ENCODE measurements around the gene TBCD. TPM values are rescaled to one million over a fixed set of nuclear protein-coding genes. Genes with fewer than 3 reads are reported as not detected.

The TBCD gene
- total RNA-seq, 1 experiment from 2014 or later, result 94.6 TPM

GRCh38 chr17:82942166-82943130 lies 190.6 kb downstream of the TBCD start:
- DNase-seq, result peak in 1 of 2 experiments; percentile 32
- peaks cover 37% of the 10 kb centered on the region for H3K9me3 Mint-ChIP-seq (ENCODE audit: unreplicated experiment)
- H3K4me3 Mint-ChIP-seq (ENCODE audit: unreplicated experiment), result no peak overlapping the region
- ChIA-PET POLR2A (no interaction called here), CTCF (no interaction called here)
- no peak overlapping the region for H3K27ac Mint-ChIP-seq (ENCODE audit: unreplicated experiment)
- H3K27me3 ChIP-seq (replicated peaks; ENCODE audit: control insufficient read depth, insufficient read depth, low read length), result no peaks in the 10 kb centered on the region
- H3K36me3 ChIP-seq (ENCODE audit: control insufficient read depth, insufficient read depth, low read length), result peaks cover 15% of the 10 kb centered on the region
- peaks cover 64% of the 10 kb centered on the region for H3K36me3 Mint-ChIP-seq (ENCODE audit: insufficient read depth, unreplicated experiment)
- TF ChIP-seq CTCF (IDR thresholded peaks at IDR 0.05; ENCODE audit: insufficient read depth in 1 of 2, low read depth in 1 of 2, low read length in 1 of 2, severe bottlenecking in 1 of 2, unreplicated experiment in 1 of 2), result no peak
- no peak overlapping the region for H3K4me3 ChIP-seq (ENCODE audit: low read depth, low read length)
- H3K9me3 ChIP-seq, result peaks cover 20% of the 10 kb centered on the region
- BruUV-seq (replicated peaks), result no TSS peak
- H3K4me1 ChIP-seq, result no peaks in the 10 kb centered on the region
- no peaks in the 10 kb centered on the region for H3K4me1 Mint-ChIP-seq (ENCODE audit: low read depth, unreplicated experiment)
- intact Hi-C loops (cut with micrococcal nuclease; ENCODE audit: unreplicated experiment), result no loop called here
- H3K27me3 Mint-ChIP-seq (ENCODE audit: insufficient read depth, unreplicated experiment), result no peaks in the 10 kb centered on the region

GRCh38 chr17:82943339-82943738 lies 191.5 kb downstream of the TBCD start:
- intact Hi-C loops (cut with micrococcal nuclease; ENCODE audit: unreplicated experiment), result no loop called here
- peaks cover 67% of the 10 kb centered on the region for H3K36me3 Mint-ChIP-seq (ENCODE audit: insufficient read depth, unreplicated experiment)
- H3K4me1 Mint-ChIP-seq (ENCODE audit: low read depth, unreplicated experiment), result no peaks in the 10 kb centered on the region
- TF ChIP-seq CTCF (IDR thresholded peaks at IDR 0.05; ENCODE audit: insufficient read depth in 1 of 2, low read depth in 1 of 2, low read length in 1 of 2, severe bottlenecking in 1 of 2, unreplicated experiment in 1 of 2), result no peak
- POLR2A ChIA-PET, result no interaction called here
- DNase-seq, result peak in 1 of 2 experiments; percentile 24
- no peaks in the 10 kb centered on the region for H3K27me3 Mint-ChIP-seq (ENCODE audit: insufficient read depth, unreplicated experiment)
- no peaks in the 10 kb centered on the region for H3K27me3 ChIP-seq (replicated peaks; ENCODE audit: control insufficient read depth, insufficient read depth, low read length)
- H3K4me3 Mint-ChIP-seq (ENCODE audit: unreplicated experiment), result no peak overlapping the region
- no peaks in the 10 kb centered on the region for H3K4me1 ChIP-seq
- peaks cover 20% of the 10 kb centered on the region for H3K9me3 ChIP-seq
- no TSS peak for BruUV-seq (replicated peaks)
- H3K27ac Mint-ChIP-seq (ENCODE audit: unreplicated experiment), result no peak overlapping the region
- H3K9me3 Mint-ChIP-seq (ENCODE audit: unreplicated experiment), result peaks cover 37% of the 10 kb centered on the region
- peaks cover 15% of the 10 kb centered on the region for H3K36me3 ChIP-seq (ENCODE audit: control insufficient read depth, insufficient read depth, low read length)
- CTCF ChIA-PET, result no interaction called here
- H3K4me3 ChIP-seq (ENCODE audit: low read depth, low read length), result no peak overlapping the region

- ChIA-PET CTCF (no interaction called here), POLR2A (no interaction called here)
- no peak for TF ChIP-seq CTCF (IDR thresholded peaks at IDR 0.05; ENCODE audit: insufficient read depth in 1 of 2, low read depth in 1 of 2, low read length in 1 of 2, severe bottlenecking in 1 of 2, unreplicated experiment in 1 of 2)
- intact Hi-C loops (cut with micrococcal nuclease; ENCODE audit: unreplicated experiment), result no loop called here
- peak in 1 of 2 experiments; percentile 14 for DNase-seq
- no peaks in the 10 kb centered on the region for H3K27me3 Mint-ChIP-seq (ENCODE audit: insufficient read depth, unreplicated experiment)
- H3K9me3 ChIP-seq, result peaks cover 20% of the 10 kb centered on the region
- no peaks in the 10 kb centered on the region for H3K27me3 ChIP-seq (replicated peaks; ENCODE audit: control insufficient read depth, insufficient read depth, low read length)
- H3K9me3 Mint-ChIP-seq (ENCODE audit: unreplicated experiment), result peaks cover 37% of the 10 kb centered on the region
- H3K4me1 ChIP-seq, result no peaks in the 10 kb centered on the region
- BruUV-seq (replicated peaks), result no TSS peak
- no peak overlapping the region for H3K4me3 Mint-ChIP-seq (ENCODE audit: unreplicated experiment)
- no peak overlapping the region for H3K27ac Mint-ChIP-seq (ENCODE audit: unreplicated experiment)
- no peak overlapping the region for H3K4me3 ChIP-seq (ENCODE audit: low read depth, low read length)
- H3K36me3 Mint-ChIP-seq (ENCODE audit: insufficient read depth, unreplicated experiment), result peaks cover 63% of the 10 kb centered on the region
- no peaks in the 10 kb centered on the region for H3K4me1 Mint-ChIP-seq (ENCODE audit: low read depth, unreplicated experiment)
- H3K36me3 ChIP-seq (ENCODE audit: control insufficient read depth, insufficient read depth, low read length), result peaks cover 15% of the 10 kb centered on the region
Observed at GRCh38 chr17:82943751-82944150, 191.9 kb downstream of the TBCD start.

All from Caco-2 (cell line).